ENCODE measurements around the gene KCNH5.

The KCNH5 gene

GRCh38 chr14:62983821-62984220 lies 61.4 kb downstream of the KCNH5 start:
- no peak for DNase-seq

GRCh38 chr14:62980693-62981092 lies 64.6 kb downstream of the KCNH5 start:
- no peak for DNase-seq

- DNase-seq, result no peak
These were observed 87.7 kb downstream of the KCNH5 start for GRCh38 chr14:62957562-62957961.

- no peak for DNase-seq
These were observed 88.8 kb downstream of the KCNH5 start for GRCh38 chr14:62956413-62956812.

- no peak for DNase-seq
These were observed 91.1 kb downstream of the KCNH5 start for GRCh38 chr14:62954165-62954564.

- no peak for DNase-seq
These were observed 93.0 kb downstream of the KCNH5 start for GRCh38 chr14:62952226-62952625.

GRCh38 chr14:62947301-62947700 lies 98.0 kb downstream of the KCNH5 start:
- DNase-seq, result no peak

- DNase-seq, result no peak
These were observed 99.0 kb downstream of the KCNH5 start for GRCh38 chr14:62946221-62946620.

- no peak for DNase-seq
These were observed 102.1 kb downstream of the KCNH5 start for GRCh38 chr14:62943202-62943601.

- DNase-seq, result no peak
These were observed 105.3 kb downstream of the KCNH5 start for GRCh38 chr14:62939970-62940369.

GRCh38 chr14:62938778-62939177 lies 106.5 kb downstream of the KCNH5 start:
- DNase-seq, result no peak

GRCh38 chr14:62934439-62934838 lies 110.8 kb downstream of the KCNH5 start:
- no peak for DNase-seq

GRCh38 chr14:62921466-62921865 lies 123.8 kb downstream of the KCNH5 start:
- DNase-seq, result no peak

GRCh38 chr14:62916551-62916950 lies 128.7 kb downstream of the KCNH5 start:
- DNase-seq, result no peak

GRCh38 chr14:62914873-62915272 lies 130.4 kb downstream of the KCNH5 start:
- DNase-seq, result no peak

GRCh38 chr14:62914025-62914424 lies 131.2 kb downstream of the KCNH5 start:
- no peak for DNase-seq

GRCh38 chr14:62908506-62908905 lies 136.8 kb downstream of the KCNH5 start:
- no peak for DNase-seq

GRCh38 chr14:62905566-62905965 lies 139.7 kb downstream of the KCNH5 start:
- DNase-seq, result no peak

GRCh38 chr14:62897771-62898170 lies 147.5 kb downstream of the KCNH5 start:
- no peak for DNase-seq

- DNase-seq, result no peak
These were observed 148.3 kb downstream of the KCNH5 start for GRCh38 chr14:62896932-62897456.

GRCh38 chr14:62894736-62895135 lies 150.5 kb downstream of the KCNH5 start:
- no peak for DNase-seq

GRCh38 chr14:62889364-62889763 lies 155.9 kb downstream of the KCNH5 start:
- DNase-seq, result no peak

GRCh38 chr14:62886461-62886860 lies 158.8 kb downstream of the KCNH5 start:
- no peak for DNase-seq

GRCh38 chr14:62885451-62885850 lies 159.8 kb downstream of the KCNH5 start:
- DNase-seq, result no peak

GRCh38 chr14:62882967-62883366 lies 162.3 kb downstream of the KCNH5 start:
- DNase-seq, result no peak

- no peak for DNase-seq
These were observed 178.9 kb downstream of the KCNH5 start for GRCh38 chr14:62866376-62866775.

Measured in SIG-M5 (cell line).